ENCODE results near the gene DNASE2.
"Not testable (repeated sequence)": the region's sequence is repeated elsewhere in the genome, so short reads cannot be mapped to it uniquely, and the experiment has no call there.

The DNASE2 gene, protein sequence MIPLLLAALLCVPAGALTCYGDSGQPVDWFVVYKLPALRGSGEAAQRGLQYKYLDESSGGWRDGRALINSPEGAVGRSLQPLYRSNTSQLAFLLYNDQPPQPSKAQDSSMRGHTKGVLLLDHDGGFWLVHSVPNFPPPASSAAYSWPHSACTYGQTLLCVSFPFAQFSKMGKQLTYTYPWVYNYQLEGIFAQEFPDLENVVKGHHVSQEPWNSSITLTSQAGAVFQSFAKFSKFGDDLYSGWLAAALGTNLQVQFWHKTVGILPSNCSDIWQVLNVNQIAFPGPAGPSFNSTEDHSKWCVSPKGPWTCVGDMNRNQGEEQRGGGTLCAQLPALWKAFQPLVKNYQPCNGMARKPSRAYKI

DNA sequence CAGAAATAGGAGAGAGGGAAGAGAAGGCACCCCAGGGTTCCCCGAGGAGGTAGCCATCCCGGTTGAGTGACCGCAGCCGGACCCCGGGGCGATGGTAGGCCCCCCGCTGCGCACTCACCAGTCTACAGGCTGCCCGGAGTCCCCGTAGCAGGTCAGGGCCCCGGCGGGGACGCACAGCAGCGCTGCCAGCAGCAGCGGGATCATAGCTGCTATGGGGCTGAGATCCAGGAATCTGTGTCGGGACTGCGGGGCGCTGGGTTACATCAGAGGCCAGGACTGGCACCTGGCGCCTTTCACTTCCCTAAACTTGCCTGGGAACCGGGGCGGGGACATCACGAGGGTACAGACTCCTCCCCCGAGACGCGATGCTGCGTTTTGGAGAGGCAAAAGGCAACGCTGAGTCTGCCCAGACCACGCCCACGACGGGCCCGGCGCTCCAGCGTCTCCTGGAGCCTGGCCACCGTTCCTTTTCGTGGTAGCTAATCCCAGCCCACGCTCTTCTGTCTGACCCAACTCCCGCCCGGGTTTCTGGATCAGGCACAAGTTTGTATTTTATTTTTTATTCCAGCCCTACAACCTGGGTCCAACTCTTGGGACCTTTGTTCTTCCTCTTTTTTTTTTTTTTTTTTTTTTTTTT, at the start of gene DNASE2:
Gene DNASE2, minus strand, starts transcription at position 278 of the 637 bp plus-strand sequence. Its CDS starts 74 bp downstream, at position 204.
- peak; percentile 87 to 88 for DNase-seq

DNA sequence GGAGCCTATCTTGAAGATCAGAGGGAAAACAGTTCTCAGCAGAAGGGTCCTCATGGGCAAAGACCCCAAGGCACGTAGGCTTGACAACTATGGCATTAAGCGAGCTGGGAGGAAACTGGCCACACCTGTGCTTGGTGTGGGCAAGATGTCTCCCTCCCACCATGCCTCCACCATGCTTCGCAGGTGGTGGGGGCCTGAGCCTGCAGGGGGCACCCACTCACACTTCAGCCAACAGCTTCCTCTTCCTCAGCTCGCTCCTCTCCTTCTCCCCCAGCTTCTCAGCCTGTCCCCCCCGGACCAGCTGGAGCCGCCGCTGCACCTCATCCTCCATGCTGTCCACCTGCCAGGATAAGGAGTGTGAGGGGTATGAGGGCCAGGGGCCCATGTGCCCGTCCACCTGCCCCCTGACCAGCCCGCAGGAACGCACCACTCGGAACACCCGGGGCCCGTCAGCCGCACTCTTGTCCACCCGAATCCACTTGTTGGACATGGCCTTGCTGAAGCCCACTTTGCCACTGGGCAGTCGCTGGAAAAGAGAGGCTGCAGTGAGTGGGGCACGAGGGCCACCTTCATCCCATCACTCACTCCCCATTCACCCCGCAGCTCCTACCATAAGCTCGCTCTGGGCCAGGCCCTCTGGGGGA, 48.9 kb upstream of the DNASE2 start:
- no peak for DNase-seq

DNA sequence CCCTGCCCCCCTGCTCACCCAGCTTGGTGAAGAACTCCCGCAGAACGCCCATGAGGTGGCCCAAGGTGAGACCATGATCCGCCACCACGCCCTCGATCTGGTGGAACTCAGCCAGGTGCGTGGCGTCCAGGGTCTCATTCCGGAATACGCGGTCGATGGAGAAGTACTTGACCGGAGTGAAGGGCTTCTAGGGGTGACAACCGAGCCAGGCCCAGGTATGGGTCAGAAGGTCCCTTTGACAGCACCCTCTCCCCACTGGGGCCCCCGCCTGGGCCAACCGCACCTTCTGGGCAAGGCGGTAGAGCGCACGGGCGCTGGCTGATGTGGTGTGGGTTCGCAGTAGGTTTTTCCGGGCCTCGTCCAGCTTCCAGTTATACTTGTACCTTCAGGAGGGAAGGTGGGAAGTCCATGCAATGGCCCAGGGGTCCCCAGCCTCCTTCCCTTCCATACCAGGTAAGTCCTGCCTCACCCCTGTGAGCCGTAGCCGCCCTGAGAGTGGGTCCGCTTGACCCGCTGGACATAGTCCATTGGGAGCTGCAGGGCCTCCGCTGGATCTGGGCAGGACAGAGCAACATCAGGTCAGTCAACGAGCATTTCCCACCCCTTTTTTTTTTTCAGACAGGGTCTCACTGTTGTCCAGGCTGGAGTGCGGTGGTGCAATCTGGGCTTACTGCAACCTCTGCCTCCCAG, 43.5 kb upstream of the DNASE2 start:
- no peak for DNase-seq

DNA sequence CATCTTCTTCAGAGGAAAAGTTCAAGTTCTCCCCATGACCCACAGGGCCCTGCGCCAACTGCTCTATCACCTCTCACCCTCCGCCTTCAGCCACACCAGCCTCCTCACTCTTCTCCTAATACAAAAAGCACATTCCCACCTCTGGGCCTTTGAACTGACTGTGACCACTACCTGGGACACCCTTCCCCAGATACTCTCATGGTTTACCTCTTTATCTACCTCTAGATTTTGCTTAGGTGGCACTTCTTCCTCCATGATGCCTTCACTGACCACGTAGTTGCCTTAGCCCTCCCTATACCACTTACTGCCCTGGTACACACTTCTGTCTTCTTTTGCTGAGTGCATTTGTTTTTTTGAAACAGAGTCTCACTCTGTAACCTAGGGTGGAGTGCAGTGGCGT, 41.7 kb upstream of the DNASE2 start:
- DNase-seq: no peak

DNA sequence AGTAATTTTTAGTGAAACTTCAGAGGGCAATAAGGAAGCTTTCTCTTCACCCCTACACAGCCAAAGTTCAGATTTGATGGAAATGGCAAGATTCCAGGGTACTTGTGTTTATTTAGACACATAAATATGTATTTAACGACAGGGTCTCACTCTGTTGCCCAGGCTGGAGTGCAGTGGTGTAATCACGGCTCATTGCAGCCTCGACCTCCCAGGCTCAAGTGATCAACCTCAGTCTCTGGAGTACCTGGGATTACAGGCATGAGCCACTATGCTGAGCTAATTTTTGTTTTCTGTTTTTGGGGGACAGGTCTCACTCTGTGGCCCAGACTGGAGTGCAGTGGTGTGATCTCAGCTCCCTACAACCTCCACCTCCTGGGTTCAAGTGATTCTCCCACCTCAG, 39.8 kb upstream of the DNASE2 start:
- no peak for DNase-seq

DNA sequence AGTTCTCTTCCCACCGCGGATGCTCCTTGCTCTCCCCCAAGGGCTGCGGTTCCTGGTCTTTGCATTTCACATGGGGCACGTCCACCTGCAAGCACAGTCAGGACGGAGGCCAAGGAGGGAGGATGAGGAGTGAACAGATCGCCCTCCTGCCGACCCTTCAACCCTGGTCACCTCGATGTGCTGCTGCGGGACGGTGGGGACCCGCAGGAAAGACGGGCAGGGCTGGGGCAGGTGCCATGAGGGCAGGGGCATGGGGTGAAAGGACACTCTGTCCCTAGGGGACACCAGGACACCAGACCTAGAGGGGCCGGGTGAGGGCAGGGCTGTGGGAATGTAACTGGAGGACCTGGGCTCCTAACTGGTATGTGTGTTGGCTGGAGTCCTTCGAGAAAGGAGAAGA, 37.0 kb upstream of the DNASE2 start:
- DNase-seq: no peak

DNA sequence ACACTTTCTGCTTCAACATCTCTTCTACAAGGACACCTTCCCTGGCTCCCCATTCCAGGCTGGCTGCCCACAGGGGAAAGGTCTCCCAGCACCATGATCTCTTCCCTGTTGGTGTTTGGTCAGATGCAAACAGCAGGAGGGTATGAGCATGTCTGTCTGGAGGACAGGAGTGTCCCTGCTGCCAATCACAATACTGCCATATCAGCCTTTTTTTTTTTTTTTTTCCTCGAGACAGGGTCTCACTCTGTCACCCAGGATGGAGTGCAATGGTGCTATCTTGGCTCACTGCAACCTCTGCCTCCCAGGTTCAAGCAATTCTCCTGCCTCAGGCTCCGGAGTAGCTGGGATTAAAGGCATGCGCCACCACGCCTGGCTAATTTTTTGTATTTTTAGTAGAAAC, 34.6 kb upstream of the DNASE2 start:
- not testable (repeated sequence) for DNase-seq

DNA sequence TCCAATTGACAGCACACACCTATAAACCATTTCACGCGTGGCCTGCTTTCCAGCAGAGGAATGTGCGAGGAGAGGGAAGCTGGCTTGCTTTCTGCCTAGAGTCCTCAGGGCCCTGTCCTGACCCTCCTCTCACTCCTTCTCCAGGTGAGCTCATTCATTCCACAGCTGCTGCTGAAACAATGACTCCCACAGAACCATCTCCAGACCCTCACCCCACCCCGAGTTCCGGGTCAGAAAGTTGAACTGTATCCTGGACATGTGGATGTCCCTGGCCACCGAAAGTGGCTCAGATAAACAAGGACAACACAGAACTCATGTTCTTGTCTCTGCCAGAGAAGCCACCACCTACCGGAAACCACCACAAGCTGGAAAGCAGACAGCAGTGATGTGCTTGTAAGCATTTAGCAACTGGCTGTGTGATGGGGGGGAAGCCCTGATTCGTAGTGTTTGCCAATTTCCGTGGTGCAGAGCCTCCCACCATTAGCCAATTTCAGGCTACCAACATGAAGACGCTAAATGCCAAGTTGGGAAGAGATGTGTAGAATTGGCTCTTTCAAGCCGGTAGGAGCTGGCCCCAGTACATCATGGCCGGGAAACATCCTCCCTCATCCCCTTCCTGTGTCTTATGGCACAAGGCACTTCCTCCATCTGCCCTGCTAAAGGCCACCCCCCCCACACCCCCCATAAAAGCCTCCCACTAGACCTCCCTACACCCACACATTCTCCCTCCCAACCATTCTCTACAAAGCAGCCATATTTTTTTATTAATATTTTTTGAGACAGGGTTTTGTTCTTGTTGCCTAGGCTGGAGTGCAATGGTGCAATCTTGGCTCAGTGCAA, 32.8 kb upstream of the DNASE2 start:
- peak; percentile 37 to 49 for DNase-seq

DNA sequence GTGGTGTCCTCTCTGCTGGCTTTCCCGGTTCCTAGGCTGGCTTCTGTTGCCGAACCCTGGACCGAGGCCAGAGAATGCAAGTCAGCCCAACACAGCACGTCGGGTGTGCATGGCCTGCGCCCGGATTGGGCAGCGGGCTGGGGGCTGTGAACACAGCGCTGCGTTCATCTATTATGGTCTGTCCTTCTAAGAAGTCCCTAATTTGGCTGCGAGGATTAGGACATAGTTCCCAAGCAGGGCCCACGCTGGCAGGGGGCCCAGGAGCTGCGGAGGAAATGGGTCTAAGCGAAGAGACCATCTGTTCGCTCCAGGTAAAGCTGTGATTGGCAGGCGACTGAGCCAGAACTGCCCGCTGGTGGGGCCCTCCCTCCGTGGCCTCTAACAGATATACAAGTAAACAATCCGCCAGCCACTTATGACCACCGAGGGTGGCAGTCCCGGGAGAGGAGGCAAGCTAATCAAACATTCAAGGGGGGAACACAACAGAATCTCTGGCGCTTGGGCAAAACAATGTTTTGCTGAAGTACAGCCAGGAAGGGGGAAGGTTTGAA, 31.8 kb upstream of the DNASE2 start:
- DNase-seq: no peak

DNA sequence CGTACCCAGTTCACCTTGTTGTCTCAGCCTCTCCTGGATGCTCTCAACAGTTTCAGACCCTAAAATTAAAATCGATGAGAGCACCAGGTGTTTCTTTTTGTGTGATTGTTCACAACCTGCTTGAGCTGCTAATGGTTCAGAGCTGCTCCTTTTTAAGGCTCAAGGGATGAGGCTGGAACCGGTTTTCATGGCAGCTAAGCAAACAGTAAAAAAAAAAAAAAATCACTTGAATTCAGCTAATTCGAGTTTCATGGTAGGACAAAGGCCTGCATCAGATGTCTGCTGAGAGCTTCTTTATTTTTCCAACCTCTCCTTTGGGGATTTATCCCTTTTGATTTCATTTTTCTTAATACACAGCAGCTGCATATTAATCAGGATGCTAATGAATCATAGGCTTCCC, 31.3 kb upstream of the DNASE2 start:
- no peak for DNase-seq

DNA sequence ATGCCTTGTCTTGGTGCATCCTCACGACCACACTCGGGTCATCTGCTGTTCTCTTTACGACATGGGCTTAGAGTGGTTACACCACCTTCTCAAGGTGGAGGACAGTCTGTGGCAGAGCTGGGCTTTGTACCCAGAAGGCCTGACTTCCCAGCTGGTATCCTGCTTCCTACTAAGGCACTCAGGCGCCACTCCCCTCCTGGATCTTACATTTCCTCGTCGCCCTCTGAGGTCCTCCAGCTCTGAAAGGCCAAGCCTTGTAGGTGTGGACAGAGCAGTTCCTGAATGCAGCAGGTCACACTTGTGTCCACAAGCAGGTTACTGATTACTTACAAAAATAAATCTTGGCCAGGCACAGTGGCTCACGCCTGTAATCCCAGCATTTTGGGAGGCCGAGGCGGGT, 25.9 kb upstream of the DNASE2 start:
- no peak for DNase-seq

DNA sequence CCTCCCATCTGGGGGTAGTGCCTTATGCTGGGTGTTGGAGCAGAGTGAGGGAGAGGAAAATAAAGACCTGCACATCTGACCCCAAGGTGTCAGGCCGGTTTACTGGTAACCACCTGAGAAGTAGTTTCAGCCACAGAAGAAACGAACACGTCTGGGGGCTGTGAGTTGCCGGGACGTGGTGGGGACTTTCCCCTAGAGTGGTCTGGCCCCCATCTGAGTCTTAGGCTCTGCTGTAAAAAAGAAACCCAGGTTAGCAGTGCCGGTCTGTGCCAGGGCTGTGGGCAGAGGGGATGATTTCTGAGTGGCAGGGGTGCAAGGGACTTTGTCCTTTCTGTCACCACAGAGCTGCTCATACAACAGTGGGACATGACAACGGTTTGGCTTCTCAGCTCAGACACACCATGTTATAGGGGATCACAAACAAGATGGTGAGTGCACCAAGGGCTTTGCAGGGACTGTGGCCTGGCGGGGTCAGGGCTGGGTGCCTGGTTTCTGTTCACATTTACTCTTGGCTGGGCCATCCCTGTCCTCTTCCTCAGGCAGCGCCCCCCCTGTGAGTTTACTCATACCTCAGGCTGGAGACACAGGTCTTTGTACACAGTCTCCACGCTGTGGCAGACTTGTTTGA, 18.8 kb upstream of the DNASE2 start:
- no peak for DNase-seq

DNA sequence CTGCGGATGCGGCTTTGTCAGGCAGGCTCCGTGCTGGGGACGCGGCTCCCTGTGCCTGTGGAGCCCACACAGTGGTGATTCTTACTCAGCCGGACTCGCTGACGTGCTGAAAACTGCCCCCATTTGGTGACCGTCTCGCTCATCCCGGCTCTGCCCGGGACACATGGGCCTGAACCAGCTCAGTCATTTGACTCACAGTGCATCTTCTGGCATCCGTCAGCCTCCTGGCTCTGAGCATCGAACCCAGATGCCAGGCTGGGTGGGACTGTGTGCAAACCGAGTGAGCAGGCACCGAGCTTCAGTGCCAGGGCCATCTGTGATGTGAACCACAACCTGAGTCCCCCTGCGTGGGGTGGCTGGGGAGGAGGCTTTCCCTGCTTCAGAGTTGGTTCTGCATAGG, 15.2 kb upstream of the DNASE2 start:
- no peak for DNase-seq

DNA sequence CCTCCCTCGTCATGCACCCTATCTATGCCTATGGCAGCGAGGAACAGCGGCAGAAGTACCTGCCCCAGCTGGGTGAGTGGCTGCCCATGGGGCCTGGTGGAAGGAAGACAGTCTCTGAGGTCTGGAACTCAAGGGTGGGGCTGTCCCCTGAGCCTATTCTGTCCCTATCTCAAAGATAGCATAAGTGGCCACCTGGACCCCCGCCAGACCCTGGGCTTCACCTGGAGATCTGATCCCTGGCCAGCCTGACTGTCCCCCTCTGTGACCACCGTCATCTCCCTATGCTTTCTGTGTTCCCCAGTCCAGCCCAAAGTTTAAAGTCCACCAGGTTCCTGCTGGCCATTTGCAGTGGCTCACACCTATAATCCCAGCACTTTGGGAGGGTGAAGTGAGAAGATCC, 12.3 kb upstream of the DNASE2 start:
- DNase-seq: no peak

DNA sequence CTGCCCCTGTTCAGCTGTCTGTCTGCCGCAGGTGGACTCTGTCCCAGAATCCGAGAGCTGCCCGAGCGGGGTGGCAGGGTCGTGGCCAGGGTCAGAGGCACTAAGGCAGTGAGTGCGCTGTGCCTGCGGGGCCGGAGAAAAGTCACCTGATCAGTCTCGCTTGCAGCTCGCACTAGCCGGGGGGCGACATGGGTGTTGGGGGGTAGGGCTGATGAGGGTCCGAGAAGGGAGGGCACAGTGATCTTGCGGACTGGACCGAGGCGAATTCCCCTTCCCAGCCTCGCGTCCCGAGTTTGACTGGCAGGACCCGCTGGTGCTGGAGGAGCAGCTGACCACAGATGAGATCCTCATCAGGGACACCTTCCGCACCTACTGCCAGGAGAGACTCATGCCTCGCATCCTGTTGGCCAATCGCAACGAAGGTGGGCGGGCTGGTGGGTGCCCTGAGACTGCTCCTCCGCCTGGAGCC, 10.3 kb upstream of the DNASE2 start:
- no peak for DNase-seq

DNA sequence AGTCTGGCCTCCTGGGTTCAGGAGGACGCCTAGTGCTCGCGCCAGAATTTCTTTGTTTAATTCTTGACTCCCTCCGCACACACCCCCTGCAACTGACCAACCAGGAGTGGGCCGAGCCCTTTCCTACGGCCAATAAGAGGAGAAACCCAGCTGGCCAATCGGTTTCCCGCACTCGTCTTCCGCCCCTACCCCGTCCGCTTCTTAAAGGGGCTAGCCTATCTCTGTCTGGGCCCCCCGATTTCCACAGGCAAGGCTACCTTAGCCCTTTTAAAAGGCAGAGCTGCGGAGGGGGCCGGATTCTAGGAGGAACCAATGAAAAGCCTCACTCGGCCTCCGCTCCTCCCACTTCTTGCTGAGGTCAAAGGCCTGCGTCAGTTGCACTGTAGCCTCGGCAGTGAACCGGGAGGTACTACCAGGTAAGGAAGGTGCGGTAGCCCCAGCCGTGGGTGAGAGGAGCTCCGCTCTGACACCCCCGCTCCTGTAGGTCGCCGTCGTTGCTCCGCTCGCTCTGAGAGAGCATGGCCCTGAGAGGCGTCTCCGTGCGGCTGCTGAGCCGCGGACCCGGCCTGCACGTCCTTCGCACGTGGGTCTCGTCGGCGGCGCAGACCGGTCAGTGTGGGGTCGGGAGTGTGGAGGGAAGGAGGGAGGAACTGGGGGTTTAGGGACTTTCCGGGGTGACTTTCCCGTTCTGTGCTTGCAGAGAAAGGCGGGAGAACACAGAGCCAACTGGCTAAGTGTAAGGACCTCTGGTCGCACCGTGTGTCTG, 9.7 kb upstream of the DNASE2 start, which contains the start of gene GCDH:
Gene GCDH, plus strand, starts transcription at position 374 of the 766 bp plus-strand sequence. Its CDS starts 145 bp downstream, at position 519.
- DNase-seq: peak; percentile 96

DNA sequence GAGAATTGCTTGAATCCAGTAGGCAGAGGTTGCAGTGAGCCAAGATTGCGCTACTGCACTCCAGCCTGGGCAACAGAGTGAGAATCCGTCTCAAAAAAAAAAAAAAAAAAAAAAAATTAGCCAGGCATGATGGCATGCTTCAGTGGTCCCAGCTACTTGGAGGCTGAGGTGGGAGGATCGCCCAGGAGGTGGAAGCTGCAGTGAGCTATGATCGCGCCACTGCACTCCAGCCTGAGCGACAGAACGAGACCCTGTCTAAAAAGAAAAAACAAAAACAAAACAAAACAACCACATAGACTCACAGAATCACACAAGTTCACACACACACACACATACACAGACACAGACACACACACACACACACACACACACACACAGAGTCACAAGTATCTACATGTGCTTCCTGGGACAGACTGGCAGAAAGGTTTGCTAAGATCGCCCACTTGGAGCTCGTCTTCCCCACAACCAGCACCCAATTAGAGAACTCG, 9.1 kb upstream of the DNASE2 start:
- DNase-seq: not testable (repeated sequence)

DNA sequence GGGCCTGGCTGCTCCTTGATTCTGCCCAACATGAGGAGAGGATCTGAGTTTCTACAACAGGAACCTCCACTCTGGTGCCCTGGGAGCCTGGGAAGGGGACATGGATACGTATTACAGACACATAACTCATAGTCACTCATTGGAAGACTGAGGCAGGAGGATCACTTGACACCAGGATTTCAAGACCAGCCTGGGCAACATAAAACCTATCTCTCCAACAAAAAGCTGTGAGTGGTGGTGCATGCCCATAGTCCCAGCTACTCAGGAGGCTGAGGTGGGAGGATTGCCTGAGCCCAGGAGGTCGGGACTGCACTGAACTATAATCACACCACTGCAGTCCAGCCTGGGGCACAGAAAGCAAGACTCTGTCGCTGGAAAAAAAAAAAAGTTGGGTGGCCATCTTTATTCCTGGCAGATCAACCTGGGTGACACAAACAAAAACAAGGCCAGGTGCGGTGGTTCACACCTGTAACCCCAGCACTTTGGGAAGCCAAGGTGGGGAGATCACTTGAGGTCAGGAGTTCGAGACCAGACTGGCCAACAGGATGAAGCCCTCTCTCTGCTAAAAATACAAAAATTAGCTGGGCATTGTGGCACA, 6.9 kb upstream of the DNASE2 start:
- DNase-seq: no peak

DNA sequence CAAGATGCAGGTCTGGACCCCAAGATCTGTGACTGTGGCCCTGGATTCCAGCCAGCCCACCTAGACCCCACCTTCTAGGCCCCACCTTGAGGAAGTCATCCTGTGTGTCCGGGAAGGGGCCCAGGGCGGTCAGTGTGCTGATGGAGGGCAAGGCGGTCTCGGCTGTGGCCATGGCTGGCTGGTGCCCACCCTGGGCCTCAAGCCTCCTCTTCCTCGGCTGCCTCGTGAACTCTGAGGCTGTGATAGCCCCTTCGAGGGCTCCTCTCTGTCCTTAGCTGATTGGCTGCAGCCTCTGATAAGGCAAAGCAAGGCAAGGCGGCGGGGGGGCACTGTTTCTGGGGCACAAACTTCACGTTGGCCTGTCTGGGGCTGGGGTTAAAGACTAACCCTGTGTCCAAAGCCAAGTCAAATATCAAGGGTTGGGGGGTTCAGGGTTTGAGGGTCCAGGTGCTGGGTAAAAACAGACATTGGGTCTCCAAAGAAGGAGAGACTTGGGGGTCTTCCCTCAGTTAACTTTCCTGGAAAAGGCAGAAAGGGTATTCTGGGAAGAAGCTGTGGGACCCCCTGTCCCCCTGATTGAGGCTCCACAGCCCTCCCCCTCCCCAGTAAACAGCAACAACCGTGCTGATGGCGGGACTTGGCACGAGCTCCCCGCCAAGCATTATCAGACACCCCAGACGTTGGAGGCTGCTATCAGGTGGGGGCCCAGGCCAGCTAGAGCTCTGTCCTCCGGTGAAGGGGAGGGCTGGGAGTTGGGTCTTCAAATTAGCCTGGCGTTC, 5.9 kb upstream of the DNASE2 start, which contains the start of gene KLF1:
Gene KLF1, minus strand, starts transcription at position 233 of the 779 bp plus-strand sequence. Its CDS starts 61 bp downstream, at position 172.
- no peak for DNase-seq
